ENCODE results near the gene CHRDL1.

Gene CHRDL1

GRCh38 chrX:110745288-110745687, 50.3 kb downstream of the CHRDL1 start:
- DNase-seq (ENCODE audit: low spot score) = no peak

DNA sequence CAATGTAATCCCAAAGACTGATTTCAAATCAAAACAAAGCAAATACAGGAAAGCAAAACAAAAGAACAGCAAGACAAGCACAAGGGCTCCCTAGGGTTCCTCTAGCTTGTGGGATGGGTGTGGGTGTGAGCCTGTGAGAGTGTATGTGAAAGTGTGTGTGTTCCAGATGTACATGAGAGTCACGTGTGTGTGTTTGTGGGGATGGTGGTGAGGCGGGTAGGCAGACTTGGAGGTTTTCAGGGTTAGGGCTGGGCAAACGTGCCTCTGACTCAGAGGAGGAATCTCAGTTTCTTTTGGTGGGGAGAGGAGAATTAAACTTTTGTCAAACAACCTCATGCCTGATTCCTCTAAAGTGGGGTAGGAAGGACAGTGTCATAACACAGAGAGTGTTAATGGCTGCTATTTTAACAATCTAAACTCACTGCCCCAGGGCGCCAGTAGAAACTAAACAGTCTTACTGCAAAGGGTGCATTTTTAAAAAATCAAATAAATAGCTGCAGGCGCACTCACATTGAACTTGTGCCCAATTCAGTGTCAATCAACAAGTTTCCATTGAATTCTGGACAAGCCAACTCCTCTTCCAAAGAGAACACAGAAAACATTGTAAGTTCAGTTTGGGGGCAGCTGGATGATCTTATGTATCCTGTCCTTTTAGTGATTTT, 51.8 kb downstream of the CHRDL1 start:
- DNase-seq (ENCODE audit: low spot score) = no peak
- TF ChIP-seq, protein P1, sequence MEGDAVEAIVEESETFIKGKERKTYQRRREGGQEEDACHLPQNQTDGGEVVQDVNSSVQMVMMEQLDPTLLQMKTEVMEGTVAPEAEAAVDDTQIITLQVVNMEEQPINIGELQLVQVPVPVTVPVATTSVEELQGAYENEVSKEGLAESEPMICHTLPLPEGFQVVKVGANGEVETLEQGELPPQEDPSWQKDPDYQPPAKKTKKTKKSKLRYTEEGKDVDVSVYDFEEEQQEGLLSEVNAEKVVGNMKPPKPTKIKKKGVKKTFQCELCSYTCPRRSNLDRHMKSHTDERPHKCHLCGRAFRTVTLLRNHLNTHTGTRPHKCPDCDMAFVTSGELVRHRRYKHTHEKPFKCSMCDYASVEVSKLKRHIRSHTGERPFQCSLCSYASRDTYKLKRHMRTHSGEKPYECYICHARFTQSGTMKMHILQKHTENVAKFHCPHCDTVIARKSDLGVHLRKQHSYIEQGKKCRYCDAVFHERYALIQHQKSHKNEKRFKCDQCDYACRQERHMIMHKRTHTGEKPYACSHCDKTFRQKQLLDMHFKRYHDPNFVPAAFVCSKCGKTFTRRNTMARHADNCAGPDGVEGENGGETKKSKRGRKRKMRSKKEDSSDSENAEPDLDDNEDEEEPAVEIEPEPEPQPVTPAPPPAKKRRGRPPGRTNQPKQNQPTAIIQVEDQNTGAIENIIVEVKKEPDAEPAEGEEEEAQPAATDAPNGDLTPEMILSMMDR (IDR thresholded peaks at IDR 0.05; ENCODE audit: extremely low read depth, missing control alignments) = no peak

More at GRCh38 chrX:110745288-110745687, 50.3 kb downstream of the CHRDL1 start:
- TF ChIP-seq, protein P1 (IDR thresholded peaks at IDR 0.05; ENCODE audit: extremely low read depth, missing control alignments) = no peak

GRCh38 chrX:110741213-110741796, 54.3 kb downstream of the CHRDL1 start:
- TF ChIP-seq, protein P1 (IDR thresholded peaks at IDR 0.05; ENCODE audit: extremely low read depth, missing control alignments) = no peak
- DNase-seq (ENCODE audit: low spot score) = no peak

DNA sequence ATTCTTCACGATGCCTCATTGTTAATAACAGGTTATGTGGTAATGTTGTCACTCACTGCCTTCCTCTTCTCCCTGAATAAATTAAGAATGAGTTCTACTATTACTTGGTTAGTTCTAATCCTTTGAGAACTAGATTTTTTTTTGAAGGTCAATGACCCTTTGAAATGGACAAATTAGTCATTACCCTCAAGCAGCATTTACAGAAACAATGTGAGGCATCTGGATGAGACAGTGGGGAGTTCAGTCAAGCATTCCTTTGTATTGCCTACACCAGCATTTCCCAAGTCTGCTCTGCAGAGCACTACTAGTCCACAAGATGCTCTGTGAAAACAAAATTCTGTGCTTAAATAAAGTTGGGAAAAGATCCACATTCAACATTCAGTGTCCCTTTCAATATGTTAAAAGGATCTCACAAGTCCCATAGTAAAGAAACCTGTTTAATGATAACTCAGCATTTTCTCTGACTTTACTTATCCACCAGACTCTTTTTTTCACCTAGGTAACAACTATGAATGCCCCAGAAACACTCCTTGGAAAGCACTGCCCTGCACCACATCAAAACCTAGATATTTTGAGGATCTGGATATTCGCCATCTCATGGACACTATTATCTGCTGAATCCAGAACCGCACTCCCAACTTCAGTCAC, 60.6 kb downstream of the CHRDL1 start:
- no peak for DNase-seq (ENCODE audit: low spot score)
- TF ChIP-seq, protein P1 (IDR thresholded peaks at IDR 0.05; ENCODE audit: extremely low read depth, missing control alignments) = no peak

DNA sequence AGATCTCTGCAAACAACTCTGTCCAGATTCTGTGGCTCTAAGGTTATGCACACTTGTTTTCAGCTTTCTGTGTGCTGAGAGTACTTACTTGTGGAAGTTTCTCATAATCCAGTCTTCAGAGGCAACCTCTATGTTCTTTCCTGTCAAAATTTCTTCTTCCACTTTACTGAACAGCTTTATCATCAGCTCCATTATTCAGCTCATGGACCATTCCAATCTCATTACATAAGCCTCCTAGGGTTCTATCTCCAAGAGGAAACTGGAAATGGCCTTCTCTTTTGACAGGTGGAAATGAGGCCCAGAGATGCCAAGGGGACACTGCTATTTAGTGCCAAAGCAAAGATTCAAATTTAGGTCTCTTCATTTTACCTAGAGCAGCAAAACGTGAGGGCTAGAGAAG, 61.3 kb downstream of the CHRDL1 start:
- no peak for DNase-seq (ENCODE audit: low spot score)
- TF ChIP-seq, protein P1 (IDR thresholded peaks at IDR 0.05; ENCODE audit: extremely low read depth, missing control alignments) = no peak

DNA sequence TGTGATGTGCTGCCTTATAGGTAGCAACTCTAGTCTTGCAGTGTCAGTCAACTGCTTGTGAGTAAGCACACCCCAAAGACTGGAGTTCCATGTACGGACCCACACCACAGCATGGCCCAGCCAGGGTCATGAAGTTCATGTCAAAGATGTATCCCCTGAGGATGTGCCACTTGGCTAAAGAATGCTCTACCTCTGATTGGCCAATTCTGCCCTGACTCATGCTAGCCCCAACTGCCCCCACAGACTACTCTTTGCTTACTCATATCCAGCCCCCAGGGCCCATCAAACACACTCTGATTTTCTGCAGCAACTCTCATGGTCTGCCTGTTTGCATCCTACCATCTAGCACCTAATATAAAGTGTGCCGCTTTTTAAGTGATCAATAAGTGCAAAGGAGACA, 62.5 kb downstream of the CHRDL1 start:
- no peak for DNase-seq (ENCODE audit: low spot score)
- TF ChIP-seq, protein P1 (IDR thresholded peaks at IDR 0.05; ENCODE audit: extremely low read depth, missing control alignments) = no peak

DNA sequence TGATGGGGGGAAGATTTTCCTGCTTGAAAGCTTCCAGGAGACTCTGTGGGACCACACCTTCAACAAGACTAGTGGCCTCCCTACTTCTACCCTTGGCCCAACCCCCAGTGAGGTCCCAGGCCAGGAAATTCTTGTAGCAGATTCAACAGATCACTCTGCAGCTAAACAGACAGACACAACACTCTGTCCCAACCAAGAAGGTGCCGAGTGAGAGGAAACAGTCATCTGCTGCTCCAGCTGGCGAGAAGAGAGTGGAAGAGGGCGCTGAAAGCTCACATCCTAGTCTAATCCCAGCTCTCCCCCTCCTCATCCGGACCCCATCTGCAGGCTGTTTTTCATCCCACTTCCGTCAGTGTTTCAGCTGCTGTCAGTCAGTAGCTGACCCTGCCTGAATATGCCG, 63.4 kb downstream of the CHRDL1 start:
- no peak for DNase-seq (ENCODE audit: low spot score)
- TF ChIP-seq, protein P1 (IDR thresholded peaks at IDR 0.05; ENCODE audit: extremely low read depth, missing control alignments) = no peak

Measured in GM20000 (cell line).